HG03097 (cell line): Measurements from ENCODE around the gene SMPDL3A.

Experiments
- ATAC-seq: cut with Tn5 transposase; IDR thresholded peaks from one replicate; pipeline ENCODE4 v1.9.1; 2021; ENCODE audit not compliant: unreplicated experiment, low FRiP score

Gene SMPDL3A

GRCh38 chr6:122800906-122801305 is 11.8 kb downstream of the SMPDL3A start:
- no peak for ATAC-seq

GRCh38 chr6:122801397-122801796 is 12.3 kb downstream of the SMPDL3A start:
- no peak for ATAC-seq

- ATAC-seq, result no peak
Measured at GRCh38 chr6:122803171-122803661, 14.2 kb downstream of the SMPDL3A start.

- ATAC-seq, result no peak
Measured at GRCh38 chr6:122804962-122805485, 16.0 kb downstream of the SMPDL3A start.

GRCh38 chr6:122806291-122806690 is 17.2 kb downstream of the SMPDL3A start:
- ATAC-seq, result no peak

- ATAC-seq, result no peak
Measured at GRCh38 chr6:122808121-122808885, 19.2 kb downstream of the SMPDL3A start.

GRCh38 chr6:122809001-122809400 is 19.9 kb downstream of the SMPDL3A start:
- no peak for ATAC-seq

GRCh38 chr6:122809691-122810090 is 20.6 kb downstream of the SMPDL3A start:
- ATAC-seq, result no peak

GRCh38 chr6:122810189-122810588 is 21.1 kb downstream of the SMPDL3A start:
- no peak for ATAC-seq

GRCh38 chr6:122817358-122817757 is 28.3 kb downstream of the SMPDL3A start:
- no peak for ATAC-seq

- ATAC-seq, result no peak
Measured at GRCh38 chr6:122817766-122818165, 28.7 kb downstream of the SMPDL3A start.

- ATAC-seq, result no peak
Measured at GRCh38 chr6:122818866-122819265, 29.8 kb downstream of the SMPDL3A start.

GRCh38 chr6:122821095-122821494 is 32.0 kb downstream of the SMPDL3A start:
- no peak for ATAC-seq

GRCh38 chr6:122825163-122825562 is 36.1 kb downstream of the SMPDL3A start:
- ATAC-seq, result no peak

GRCh38 chr6:122829456-122829855 is 40.4 kb downstream of the SMPDL3A start:
- ATAC-seq, result no peak

GRCh38 chr6:122831511-122831910 is 42.5 kb downstream of the SMPDL3A start:
- no peak for ATAC-seq

- no peak for ATAC-seq
Measured at GRCh38 chr6:122832459-122832858, 43.4 kb downstream of the SMPDL3A start.

GRCh38 chr6:122833021-122833491 is 44.0 kb downstream of the SMPDL3A start:
- no peak for ATAC-seq

- no peak for ATAC-seq
Measured at GRCh38 chr6:122838060-122838780, 49.2 kb downstream of the SMPDL3A start.

- ATAC-seq, result peak; percentile 87
Measured at GRCh38 chr6:122839472-122839871, 50.4 kb downstream of the SMPDL3A start.

GRCh38 chr6:122839906-122840305 is 50.8 kb downstream of the SMPDL3A start:
- ATAC-seq, result no peak
